HG03571 (cell line): ENCODE measurements around the gene TXNDC2.
"Not testable (repeated sequence)": the region's sequence is repeated elsewhere in the genome, so short reads cannot be mapped to it uniquely, and the experiment has no call there.

Experiments
- ATAC-seq: cut with Tn5 transposase; IDR thresholded peaks from one replicate; pipeline ENCODE4 v1.9.1; 2021; ENCODE audit not compliant: unreplicated experiment

TXNDC2 gene

GRCh38 chr18:9885170-9886004, at the start of gene TXNDC2:
TXNDC2 (plus strand) TSS chr18:9885973; CDS start chr18:9886681, 708 bp downstream.
- no peak for ATAC-seq

GRCh38 chr18:9838144-9838877, 47.5 kb upstream of the TXNDC2 start:
- no peak for ATAC-seq

GRCh38 chr18:9839211-9839610, 46.6 kb upstream of the TXNDC2 start:
- no peak for ATAC-seq

- no peak for ATAC-seq
Observed at GRCh38 chr18:9839853-9840252, 45.9 kb upstream of the TXNDC2 start.

GRCh38 chr18:9841752-9842151, 44.0 kb upstream of the TXNDC2 start:
- no peak for ATAC-seq

- ATAC-seq = no peak
Observed at GRCh38 chr18:9842448-9842847, 43.3 kb upstream of the TXNDC2 start.

GRCh38 chr18:9845256-9845655, 40.5 kb upstream of the TXNDC2 start:
- ATAC-seq = no peak

- ATAC-seq = no peak
Observed at GRCh38 chr18:9846162-9846925, 39.4 kb upstream of the TXNDC2 start.

GRCh38 chr18:9848170-9848879, 37.4 kb upstream of the TXNDC2 start:
- no peak for ATAC-seq

GRCh38 chr18:9849407-9850283, 36.1 kb upstream of the TXNDC2 start:
- no peak for ATAC-seq

- ATAC-seq = no peak
Observed at GRCh38 chr18:9850309-9850708, 35.5 kb upstream of the TXNDC2 start.

- ATAC-seq = no peak
Observed at GRCh38 chr18:9851511-9851910, 34.3 kb upstream of the TXNDC2 start.

GRCh38 chr18:9852266-9853081, 33.3 kb upstream of the TXNDC2 start:
- no peak for ATAC-seq

GRCh38 chr18:9854801-9855676, 30.7 kb upstream of the TXNDC2 start:
- no peak for ATAC-seq

GRCh38 chr18:9855681-9856080, 30.1 kb upstream of the TXNDC2 start:
- no peak for ATAC-seq

GRCh38 chr18:9856092-9856491, 29.7 kb upstream of the TXNDC2 start:
- no peak for ATAC-seq

- ATAC-seq = not testable (repeated sequence)
Observed at GRCh38 chr18:9857479-9857998, 28.2 kb upstream of the TXNDC2 start.

GRCh38 chr18:9858642-9859041, 27.1 kb upstream of the TXNDC2 start:
- ATAC-seq = no peak
